NCI-H2196 (cell line): Measurements from ENCODE around the gene CCDC40.

ENCODE experiments used
- DNase-seq: peaks from one replicate; lab custom pipeline; 2025; ENCODE audit not compliant: unreplicated experiment; lab: John Stamatoyannopoulos, UW

Gene CCDC40

DNA sequence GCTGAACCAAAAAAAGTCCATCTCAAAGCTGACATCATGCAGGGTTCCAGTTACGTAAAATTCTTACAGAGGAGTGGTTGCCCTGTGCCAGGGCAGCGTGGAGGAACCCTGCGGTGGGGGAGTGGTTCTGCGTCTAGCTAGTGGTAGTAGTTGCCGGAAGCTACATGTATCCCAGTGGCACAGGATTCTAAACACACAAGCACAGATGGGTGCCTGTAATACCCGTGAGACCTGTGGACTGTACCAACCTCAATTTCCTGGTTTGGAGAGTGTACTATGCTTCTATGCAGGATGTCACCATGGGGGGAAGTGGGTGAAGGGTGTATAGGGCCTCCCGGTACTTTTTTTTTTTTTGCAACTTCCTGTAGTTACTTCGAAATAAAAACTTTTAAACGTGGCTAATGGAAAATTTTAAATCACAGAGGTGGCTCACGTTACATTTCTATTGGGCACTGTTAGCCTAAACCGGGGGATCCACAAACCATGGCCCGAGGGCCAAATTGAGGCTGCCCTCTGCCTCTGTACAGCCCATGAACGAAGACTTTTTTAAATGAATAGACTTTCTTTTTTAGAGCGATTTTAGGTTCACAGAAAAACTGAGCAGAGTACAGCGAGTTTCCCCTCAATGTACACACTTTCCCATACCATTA lies 39.3 kb upstream of the CCDC40 start:
- DNase-seq = no peak

DNA sequence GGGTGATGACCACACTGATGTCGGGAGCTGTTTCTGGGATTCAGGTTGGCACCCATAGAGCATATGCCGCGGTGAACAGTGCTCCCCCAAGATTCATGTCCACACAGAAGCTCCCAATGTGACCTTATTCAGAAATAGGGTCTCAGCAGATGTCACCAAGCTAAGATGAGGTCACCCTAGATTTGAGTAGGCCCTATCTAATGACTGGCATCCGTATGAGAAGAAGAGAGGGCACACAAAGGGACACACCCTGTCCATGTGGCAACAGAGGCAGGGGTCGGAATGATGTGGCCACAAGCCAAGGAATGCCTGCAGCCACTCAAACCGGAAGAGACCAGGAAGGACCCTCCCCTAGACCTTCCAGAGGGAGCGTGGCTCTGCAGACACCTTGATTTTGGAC lies 36.3 kb upstream of the CCDC40 start:
- no peak for DNase-seq

DNA sequence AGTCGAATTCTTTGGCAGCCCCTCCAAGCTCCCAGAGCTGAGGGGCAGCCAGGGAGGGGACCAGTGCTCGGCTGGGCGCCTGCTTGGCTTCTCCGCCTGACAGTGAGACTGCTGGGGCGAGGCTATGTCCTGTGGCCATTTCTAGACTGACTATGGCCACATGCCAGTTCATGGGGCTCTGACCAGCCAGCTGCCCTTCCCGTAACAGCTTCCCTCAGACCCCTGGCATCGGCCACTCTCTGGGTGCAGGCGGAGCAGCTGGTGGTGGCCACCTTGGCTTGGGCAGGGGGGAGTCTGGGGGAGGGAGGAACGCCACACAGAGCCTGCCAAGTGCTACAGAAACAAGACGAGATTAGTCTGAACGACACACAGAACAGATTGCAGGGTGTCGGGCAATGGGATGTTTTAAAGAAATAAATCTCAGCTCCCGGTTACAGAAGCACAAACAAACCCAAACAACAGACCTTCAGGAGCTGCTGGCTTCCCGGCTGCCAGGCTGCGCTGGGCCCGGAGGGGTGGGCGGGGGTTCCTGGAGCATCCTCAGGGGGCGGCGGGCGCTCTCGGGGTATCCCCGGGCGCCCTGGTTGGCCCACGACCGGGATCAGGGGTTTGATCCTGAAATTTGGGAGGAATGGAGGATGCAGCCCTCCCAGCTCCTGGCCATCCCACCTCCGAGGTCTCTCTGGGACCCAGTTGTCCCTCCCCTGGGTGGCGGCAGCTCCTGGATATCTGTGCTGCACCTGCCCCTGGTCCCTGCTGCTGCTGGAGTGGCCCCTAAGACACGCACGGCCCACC lies 35.3 kb upstream of the CCDC40 start:
- no peak for DNase-seq

DNA sequence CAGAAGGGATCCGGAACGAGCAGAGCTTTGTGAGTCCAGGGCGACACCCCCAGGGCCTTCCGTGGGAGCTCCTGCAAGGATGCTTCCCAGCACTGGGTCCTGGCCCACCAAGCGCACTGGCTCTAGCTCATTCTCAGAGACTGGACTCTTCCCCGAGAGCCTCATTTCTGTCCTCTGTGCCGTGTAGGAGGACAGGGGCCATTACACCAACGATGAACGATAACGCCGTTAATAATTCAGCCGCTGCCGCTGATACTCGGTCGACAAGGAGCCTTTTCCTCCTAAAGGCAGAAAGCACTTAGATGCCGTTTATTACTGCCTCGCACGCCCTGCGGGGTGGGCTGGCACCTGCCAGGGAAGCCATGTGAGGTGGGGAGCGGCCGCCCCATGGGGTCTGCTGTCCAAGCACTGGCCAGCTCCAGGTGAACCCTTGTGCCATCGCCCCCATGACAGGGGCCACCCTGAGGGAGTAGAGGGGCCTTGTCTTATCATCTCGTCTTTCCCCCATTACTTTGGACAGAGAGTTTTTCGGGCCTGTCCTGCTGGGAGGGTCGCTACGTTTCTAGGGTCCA lies 34.3 kb upstream of the CCDC40 start:
- DNase-seq = no peak

DNA sequence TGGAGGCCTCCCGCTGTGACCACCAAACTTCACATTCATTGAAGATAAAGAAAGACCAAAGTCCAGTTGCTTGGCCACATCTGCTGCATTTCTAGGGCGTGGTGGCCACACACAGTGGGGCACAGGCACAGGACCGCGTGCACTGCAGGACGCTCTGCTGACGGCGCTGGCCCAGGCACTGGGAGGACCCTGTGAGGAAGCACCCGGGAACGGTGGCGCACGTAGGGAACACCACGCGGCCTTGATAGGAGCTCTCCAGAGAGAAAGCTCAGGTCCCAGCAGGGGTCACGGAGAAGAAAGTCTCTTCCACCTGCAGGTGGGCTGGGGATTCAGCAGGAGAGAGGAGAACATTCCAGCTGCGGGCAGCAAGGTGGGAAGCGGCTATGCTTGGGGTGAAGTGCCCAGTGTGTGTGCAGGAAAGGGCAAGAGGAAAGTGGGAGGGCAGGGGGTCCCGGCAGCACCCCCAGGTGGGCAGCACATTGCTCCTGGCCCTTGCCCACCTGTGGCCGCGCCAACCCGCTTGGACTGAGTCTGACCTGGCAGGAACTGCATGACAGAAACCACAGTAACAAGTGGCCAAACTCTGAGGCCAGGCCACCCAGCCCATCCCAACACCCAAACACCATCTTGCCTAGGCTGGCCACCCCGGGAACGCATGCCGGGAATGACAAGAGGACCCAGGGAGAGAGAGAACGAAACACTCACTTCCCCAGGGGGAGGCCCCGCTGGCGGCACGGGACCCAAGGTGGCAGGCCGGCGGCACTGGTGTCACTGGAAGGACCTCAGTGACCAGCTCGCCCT lies 33.6 kb upstream of the CCDC40 start:
- no peak for DNase-seq

DNA sequence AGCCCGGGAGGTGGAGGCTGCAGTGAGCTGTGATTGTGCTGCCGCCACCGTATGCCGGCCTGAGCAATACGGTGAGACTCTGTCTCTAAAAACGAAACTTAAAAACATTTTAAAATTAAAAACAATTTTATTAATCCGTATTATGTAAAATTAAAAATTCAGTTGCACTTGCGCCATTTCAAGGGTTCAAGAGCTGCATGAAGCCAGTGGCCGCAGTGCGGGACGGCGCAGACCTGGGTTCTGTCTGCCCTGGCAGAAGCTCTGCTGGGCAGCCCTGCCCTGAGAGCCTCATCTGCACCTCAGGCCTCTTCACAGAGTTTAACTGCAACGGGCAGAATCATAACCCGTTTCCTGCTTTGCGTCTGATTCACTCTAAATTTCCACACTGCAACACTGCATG lies 32.5 kb upstream of the CCDC40 start:
- no peak for DNase-seq

DNA sequence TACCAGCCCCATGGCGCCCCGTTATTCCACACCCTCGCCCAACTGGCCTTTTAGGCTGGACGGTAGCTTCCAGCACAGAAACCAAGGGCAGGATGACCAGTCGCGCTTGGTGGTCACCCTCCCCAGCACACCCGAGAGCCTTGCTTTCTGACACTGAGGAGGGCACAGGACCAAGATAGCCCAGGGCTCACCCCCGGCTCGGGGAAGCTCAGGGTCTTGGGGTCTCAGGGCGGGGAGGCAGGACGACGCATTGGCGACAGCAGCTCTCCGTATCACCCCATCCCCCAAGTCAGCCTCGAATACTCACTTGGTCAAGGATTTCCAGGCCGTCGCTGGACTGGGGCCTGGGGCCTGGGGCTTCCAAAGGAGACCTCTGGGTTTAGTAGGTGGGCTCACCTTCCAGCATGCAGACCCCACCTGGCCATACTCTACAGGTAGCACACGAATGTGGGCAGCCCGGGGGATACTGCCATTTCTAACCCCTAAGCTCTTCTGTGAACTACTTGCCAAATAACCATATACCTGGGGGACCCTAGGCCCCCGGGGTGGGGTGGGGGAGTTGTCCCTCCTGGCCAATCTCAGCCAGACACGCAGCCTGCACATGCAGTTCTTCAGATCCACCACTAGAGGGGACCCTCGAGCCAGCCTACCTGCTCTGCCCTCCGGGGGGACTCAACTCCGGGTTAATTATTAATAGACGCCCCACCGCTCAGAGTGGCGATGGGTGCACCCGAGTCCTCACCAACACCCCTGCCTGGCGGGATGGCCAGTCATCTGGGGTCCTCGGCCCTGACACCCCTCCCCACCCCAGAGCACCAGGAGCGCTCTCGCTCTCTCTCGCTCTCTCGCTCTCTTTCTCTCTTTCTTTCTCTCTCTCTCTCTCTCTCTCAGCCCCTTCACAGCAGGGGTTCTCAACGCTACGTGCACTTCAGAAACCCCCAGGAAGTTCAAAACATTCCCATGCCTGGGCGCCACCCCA lies 30.8 kb upstream of the CCDC40 start:
- peak; percentile 70 for DNase-seq

DNA sequence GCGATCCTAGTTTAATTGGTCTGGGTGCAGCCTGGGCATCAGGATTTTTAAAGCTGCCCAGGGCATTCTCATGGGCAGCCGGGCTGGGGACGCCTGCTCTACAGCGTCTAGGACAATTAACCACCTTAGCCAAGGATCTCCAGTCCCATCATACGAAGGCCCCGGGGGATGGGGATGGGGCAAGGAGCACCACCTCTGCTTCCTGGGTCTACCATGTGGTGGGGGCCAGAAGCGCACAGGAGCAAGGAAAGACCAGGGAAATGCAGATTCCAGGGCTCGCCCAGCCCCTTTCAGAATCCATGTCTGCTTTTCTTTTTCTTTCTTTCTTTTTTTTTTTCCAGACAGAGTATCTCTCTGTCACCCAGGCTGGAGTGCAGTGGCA lies 30.1 kb upstream of the CCDC40 start:
- DNase-seq = no peak

DNA sequence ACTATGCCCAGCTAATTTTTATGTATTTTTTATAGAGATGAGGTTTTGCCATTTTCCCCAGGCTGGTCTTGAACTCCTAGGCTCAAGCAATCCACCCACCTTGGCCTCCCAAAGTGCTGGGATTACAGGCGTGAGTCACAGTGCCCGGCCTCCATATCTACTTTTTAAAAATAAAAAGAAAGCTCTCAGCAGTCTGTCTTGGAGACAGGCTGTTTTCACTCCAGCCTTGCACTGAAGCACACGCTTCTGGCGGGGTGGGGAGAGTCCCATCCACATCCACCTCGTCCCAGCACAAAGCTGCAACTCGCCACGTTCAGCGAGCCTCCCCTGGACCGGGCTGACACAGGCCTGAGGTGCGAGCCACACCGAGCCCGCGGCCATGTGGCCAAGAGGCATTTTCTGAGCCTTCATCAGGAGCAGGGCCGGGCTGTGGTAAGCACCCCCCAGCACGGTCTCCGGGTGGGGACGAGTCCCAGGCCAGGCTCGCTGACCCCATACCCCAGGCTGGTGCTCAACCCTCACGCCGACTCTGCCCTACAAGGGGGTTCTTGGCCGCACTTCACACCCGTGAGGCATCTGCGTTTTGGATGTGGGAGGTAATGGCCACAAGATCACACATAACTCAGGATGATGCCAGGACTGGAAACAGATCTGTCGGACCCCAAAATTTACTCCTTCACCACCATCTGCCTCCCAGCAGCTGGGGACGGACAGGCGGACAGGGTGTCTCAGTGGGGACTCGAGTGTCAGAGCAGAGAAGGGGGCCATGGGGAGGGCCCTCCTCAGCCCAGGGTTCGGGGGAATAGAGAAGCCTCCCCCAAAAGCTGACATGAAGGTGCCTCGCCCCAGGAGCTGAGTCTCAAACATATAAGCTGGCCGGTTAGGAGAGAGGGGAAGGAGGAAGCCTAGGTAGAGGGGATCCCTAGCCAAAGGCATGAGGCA lies 29.4 kb upstream of the CCDC40 start:
- no peak for DNase-seq

DNA sequence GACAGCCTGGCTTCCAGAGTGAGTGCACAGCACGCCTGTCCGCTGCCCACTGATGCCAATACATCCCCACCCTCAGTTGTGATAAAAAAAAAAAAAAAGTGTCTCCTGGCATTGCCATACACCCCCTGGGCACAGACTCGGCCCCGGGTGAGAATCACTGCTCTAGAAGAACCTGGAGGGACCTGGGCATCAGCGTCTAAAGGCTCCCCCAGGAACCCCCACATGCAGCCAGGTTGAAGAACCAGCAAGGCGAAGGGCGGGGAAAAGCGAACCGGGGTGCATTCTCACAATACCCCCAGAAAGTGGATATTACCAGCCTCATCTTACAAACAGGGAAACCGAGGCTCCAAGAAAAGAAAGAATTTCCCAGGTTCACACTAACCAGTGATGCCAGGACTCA lies 28.5 kb upstream of the CCDC40 start:
- no peak for DNase-seq

DNA sequence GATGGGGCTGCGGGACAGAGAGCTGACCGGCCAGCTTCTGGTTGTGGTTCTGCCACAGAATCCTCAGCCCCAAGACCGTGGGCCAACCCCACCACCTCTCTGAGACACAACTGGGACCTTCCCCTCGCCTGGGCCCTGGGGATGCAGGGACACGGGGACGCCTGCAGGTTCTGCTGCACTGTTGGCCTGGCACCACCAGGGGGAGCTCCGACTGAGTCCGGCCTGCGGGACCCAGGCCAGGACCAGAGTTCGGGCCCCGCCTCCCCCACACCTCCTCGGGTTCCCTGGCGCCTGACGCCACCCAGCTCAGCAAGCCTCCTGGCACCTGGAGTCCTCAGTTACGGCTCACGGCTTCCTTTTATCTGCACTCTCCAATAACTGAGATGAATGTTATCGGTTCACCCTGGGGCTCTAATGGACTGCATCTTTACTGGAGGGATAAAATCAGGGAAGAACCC lies 28.0 kb upstream of the CCDC40 start:
- peak; percentile 99 for DNase-seq

DNA sequence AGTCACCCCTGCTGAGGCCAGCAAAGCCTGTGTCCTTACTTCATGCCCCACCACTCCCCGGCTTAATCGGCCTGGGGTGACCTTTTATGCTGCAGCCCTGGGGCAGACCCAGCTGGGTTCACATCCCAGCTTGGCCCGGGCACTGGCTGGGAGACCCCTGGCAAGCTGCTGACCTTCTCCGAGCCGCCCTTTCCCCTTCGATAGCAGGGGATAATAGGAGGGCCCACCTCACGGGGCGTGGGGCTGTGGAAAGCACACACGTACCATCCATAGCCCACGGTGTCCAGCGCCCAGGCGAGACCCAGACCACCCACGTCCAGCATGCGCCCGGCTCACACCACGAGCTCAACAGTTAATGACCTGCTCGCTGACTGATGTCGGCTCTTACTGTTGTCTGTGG lies 27.6 kb upstream of the CCDC40 start:
- DNase-seq = no peak

DNA sequence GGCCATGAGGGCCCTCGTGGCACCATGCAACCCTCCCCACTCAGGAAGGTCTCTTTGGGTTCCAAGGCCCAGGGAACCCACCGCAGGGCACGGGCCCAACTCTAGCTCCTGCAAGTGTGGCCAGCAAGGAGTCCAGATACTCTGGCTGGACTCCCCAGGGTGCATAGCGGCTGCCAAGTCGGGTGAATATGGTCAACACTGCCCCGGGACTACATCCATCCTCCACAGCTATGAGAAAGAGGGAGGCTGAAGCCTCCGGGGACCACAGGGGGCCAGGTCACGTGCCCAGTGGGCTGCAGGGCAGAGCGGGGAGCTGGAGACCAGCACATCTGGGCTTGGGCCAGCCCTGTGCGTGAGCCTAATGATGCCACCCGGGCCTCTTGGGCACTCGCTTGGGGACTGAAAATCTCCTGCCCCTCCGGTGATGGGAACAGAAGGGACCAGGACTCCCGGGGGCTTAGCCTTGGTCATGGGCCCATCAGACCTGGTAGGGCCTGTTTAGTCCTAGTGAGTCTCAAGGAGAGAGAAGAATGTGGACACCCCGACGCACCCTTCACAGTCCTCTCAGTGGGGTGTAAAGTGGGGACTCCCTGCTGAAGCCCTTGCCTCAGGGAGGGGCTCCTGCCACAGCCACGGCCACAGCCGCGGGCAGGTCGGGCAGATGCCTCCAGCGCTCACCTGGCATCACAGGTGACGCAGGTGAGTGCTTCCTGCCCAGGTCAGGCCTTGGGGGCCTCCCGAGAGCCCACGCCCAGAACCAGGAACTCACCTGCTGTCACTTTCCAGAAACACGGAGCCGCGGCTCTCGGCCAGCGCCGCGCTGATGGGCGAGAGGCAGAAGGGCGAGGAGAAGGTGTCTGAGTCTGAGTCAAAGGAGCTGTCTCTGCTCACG lies 26.8 kb upstream of the CCDC40 start:
- no peak for DNase-seq

DNA sequence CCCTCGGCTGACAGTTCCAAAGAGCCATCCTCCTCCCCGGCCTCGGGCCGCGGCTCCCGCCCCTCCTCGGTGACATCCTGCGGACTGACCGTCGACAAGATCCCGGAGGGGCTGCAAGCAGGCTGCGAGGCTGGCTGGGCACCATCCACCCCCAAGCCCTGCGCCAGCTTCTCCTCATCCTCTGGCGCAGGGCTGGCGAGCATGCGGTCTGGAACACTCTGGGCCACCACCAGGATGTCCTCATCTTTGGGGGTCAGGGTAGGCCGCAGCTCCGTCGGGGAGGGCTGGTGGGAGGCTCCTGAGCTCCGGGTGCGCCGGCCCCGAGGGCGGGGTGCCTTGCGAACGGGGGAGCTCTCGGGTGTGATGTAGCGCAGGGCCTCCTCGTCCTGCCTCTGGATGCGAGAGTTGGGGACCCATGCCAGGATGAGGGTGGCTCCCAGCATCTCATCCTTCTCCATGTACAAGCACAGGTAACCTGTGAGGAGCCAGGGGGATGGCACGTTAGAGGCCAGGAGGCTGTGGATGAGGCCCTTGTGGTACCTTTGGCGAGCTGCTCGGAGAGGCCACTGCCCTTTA lies 26.1 kb upstream of the CCDC40 start:
- DNase-seq = no peak

DNA sequence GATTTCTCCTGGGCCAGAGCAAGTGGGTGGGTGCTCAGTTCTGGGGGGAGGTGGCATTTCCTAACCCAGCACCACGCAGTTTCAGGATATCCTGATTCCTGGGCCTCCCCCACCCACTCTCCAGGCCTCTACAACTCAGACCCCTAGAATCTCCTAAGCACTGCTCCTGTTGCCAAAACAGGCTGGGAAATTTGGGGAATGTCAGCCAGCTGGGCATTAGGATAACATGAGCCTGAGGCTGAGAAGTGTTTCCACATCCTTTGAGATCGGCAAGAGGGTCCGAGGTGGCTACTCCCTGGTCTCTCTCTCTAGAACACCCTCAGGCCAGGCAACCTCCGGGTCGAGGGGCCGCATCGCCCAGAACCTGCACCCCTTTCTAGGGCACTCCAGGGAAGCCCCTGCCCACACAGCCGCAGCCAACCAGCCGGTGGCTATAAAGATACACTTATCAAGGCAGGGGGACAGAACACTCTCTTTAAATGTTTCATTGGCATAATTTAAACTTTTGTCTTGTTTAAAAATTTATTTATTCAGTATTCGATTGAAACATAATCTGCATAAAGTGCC lies 24.4 kb upstream of the CCDC40 start:
- no peak for DNase-seq

DNA sequence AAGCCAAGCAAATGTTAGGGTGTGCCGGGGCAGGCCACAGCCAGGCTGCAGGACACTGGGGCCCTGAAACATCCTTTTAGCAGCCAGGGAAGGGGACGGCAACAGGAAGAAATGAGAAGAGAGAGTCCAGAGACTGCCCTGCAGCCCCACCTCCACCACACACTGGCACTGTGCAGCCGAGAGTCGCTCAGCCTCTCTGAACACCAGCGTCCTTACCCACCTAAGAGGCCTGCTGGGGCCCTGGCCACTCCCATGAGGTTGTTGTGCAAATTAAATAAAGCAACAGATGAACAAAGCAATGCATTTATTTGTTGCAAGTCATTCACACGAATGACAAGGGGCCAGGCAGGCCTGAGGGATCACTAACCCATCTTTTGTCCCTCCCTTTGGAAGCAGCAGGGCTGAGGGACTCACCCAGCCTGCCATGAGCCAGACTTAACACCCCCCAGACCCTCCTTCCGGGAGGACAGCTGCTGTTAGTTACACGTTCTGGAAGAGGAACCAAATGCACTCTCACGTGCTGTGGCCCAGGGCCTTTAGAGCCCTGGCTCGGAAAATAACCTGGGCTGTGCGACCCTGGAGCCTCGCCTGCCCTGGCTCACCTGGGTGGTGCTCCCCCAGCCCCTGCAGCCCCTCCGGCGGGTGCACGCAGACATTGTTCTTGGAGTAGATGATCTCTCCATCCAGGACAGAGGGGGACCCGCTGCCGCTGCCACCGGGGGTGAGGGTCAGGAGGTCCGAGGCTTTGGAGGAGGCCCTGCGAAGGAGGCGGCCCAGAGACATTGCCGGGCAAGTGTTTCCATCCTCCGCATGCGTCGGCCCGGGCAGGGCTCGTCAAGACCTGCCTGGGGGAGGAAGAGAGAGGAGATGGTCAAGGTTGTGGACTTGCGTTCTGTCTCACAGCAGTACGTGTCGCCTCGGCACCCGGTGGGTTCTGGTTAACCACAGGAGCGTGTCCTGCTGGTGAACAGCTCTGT lies 23.4 kb upstream of the CCDC40 start:
- no peak for DNase-seq
